OCI-LY3 (cell line): Measurements from ENCODE around the gene PIEZO2.

Source experiments
- H2AFZ ChIP-seq: fragments of 200-600, 300-600 bp; shearing (Covaris generic); 2 replicates; pipeline ENCODE4 v1.6.0; 2014; ENCODE audit warnings: antibody characterized with exemption, low read depth, low read length
- H3K27ac ChIP-seq: fragments of 200-600, 300-600 bp; sonication (generic); 2 replicates; pipeline ENCODE4 v1.5.1; 2014; ENCODE audit warnings: mild to moderate bottlenecking, low read length, moderate library complexity, mixed read lengths
- H3K27me3 ChIP-seq: fragments of 200-600, 300-600 bp; sonication (generic); 2 replicates; pipeline ENCODE4 v1.6.1; 2014; ENCODE audit warnings: low read depth, low read length, mixed read lengths
- H3K36me3 ChIP-seq: fragments of 200-600, 300-600 bp; sonication (generic); replicated peaks from 2 replicates; pipeline ENCODE3; 2014; ENCODE audit warnings: low read depth, low read length, mixed read lengths
- H3K4me1 ChIP-seq: fragments of 300-600, 200-600 bp; sonication (generic); 2 replicates; pipeline ENCODE4 v1.6.1; 2014; ENCODE audit warnings: low read length, mixed read lengths
- H3K4me2 ChIP-seq: fragments of 200-600, 300-600 bp; sonication (generic); 2 replicates; pipeline ENCODE4 v1.6.1; 2014; ENCODE audit warnings: low read length, mixed read lengths
- H3K4me3 ChIP-seq: fragments of 300-600, 200-600 bp; sonication (generic); 2 replicates; pipeline ENCODE4 v1.5.1; 2014; ENCODE audit warnings: antibody characterized with exemption, mild to moderate bottlenecking, low read length, moderate library complexity
- H3K79me2 ChIP-seq: fragments of 300-600, 200-600 bp; shearing (Covaris generic); 2 replicates; pipeline ENCODE4 v1.6.1; 2014; ENCODE audit warnings: mild to moderate bottlenecking, low read length, mixed read lengths
- H3K9ac ChIP-seq: fragments of 300-600, 200-600 bp; shearing (Covaris generic); 2 replicates; pipeline ENCODE4 v1.6.0; 2014; ENCODE audit warnings: mild to moderate bottlenecking, low read length, moderate library complexity
- H3K9me3 ChIP-seq: fragments of 200-600, 300-600 bp; shearing (Covaris generic); 2 replicates; pipeline ENCODE4 v1.6.1; 2014; ENCODE audit warnings: low read length, mixed read lengths; ENCODE audit not compliant: insufficient read depth
- H4K20me1 ChIP-seq: fragments of 200-600, 300-600 bp; sonication (generic); 2 replicates; pipeline ENCODE4 v1.6.1; 2016; ENCODE audit warnings: low read length, mixed read lengths; ENCODE audit not compliant: insufficient read depth
- CTCF ChIP-seq: fragments of 200-600, 300-600 bp; sonication (generic); IDR thresholded peaks from 2 replicates; pipeline ENCODE4 v1.5.1; 2014; ENCODE audit warnings: antibody characterized with exemption, low read length, low read depth
- EZH2phosphoT487 ChIP-seq: fragments of 200-600 bp; shearing (Covaris generic); IDR thresholded peaks from 2 replicates; pipeline ENCODE4 v1.6.1; 2018; ENCODE audit warnings: antibody characterized with exemption, mixed run types, low read depth

The PIEZO2 gene

GRCh38 chr18:10784596-10785202 is 364.7 kb downstream of the PIEZO2 start:
- H3K4me3 ChIP-seq = no peak overlapping the region
- no peaks in the 10 kb centered on the region for H3K79me2 ChIP-seq
- H3K27me3 ChIP-seq = peaks cover 35% of the 10 kb centered on the region
- H4K20me1 ChIP-seq = no peaks in the 10 kb centered on the region
- no peak for TF ChIP-seq CTCF
- TF ChIP-seq EZH2phosphoT487 = no peak
- no peaks in the 10 kb centered on the region for H3K4me1 ChIP-seq
- no peaks in the 10 kb centered on the region for H3K36me3 ChIP-seq
- H2AFZ ChIP-seq = no peak overlapping the region
- no peak overlapping the region for H3K27ac ChIP-seq
- no peak overlapping the region for H3K4me2 ChIP-seq
- H3K9ac ChIP-seq = no peak overlapping the region
- no peaks in the 10 kb centered on the region for H3K9me3 ChIP-seq

DNA sequence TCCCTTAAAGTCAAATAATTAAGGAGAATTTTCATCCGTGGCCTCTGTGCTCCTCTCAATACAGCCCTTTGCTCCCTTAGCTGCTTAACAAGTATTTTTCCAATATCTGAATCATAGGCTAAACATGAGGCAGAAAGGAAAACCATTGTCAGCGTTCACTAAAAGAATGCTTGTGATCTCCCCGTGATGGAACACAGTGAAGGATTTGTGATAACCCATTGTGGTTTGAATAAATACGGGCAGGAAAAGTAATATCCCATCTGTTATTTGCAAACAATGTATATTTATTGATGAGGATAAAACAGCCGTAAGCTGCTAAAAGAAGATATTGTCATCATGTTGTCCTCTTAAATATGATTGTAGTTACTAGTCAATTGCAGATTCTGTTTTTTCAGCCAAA is 365.4 kb downstream of the PIEZO2 start:
- H4K20me1 ChIP-seq = no peaks in the 10 kb centered on the region
- no peaks in the 10 kb centered on the region for H3K9me3 ChIP-seq
- no peak overlapping the region for H3K4me3 ChIP-seq
- no peaks in the 10 kb centered on the region for H3K36me3 ChIP-seq
- no peaks in the 10 kb centered on the region for H3K79me2 ChIP-seq
- no peak overlapping the region for H3K4me2 ChIP-seq
- no peak overlapping the region for H2AFZ ChIP-seq
- no peaks in the 10 kb centered on the region for H3K4me1 ChIP-seq
- H3K27ac ChIP-seq = no peak overlapping the region
- H3K9ac ChIP-seq = no peak overlapping the region
- no peak for TF ChIP-seq CTCF
- no peak for TF ChIP-seq EZH2phosphoT487
- peaks cover 29% of the 10 kb centered on the region for H3K27me3 ChIP-seq

GRCh38 chr18:10776493-10776892 is 372.9 kb downstream of the PIEZO2 start:
- H3K9ac ChIP-seq = no peak overlapping the region
- H2AFZ ChIP-seq = no peak overlapping the region
- H3K4me2 ChIP-seq = no peak overlapping the region
- no peak for TF ChIP-seq EZH2phosphoT487
- TF ChIP-seq CTCF = no peak
- H3K79me2 ChIP-seq = no peaks in the 10 kb centered on the region
- H3K9me3 ChIP-seq = no peaks in the 10 kb centered on the region
- H4K20me1 ChIP-seq = no peaks in the 10 kb centered on the region
- no peak overlapping the region for H3K4me3 ChIP-seq
- peaks cover 17% of the 10 kb centered on the region for H3K27me3 ChIP-seq
- no peaks in the 10 kb centered on the region for H3K36me3 ChIP-seq
- H3K4me1 ChIP-seq = peaks cover 2% of the 10 kb centered on the region
- no peak overlapping the region for H3K27ac ChIP-seq

- no peaks in the 10 kb centered on the region for H3K79me2 ChIP-seq
- H3K36me3 ChIP-seq = no peaks in the 10 kb centered on the region
- H3K27ac ChIP-seq = no peak overlapping the region
- H3K9ac ChIP-seq = no peak overlapping the region
- H4K20me1 ChIP-seq = no peaks in the 10 kb centered on the region
- no peak overlapping the region for H3K4me2 ChIP-seq
- no peak overlapping the region for H3K4me3 ChIP-seq
- no peak for TF ChIP-seq CTCF
- TF ChIP-seq EZH2phosphoT487 = no peak
- H3K4me1 ChIP-seq = peaks cover 10% of the 10 kb centered on the region
- H2AFZ ChIP-seq = no peak overlapping the region
- H3K27me3 ChIP-seq = peaks cover 19% of the 10 kb centered on the region
- no peaks in the 10 kb centered on the region for H3K9me3 ChIP-seq
These were observed 374.3 kb downstream of the PIEZO2 start for GRCh38 chr18:10775026-10775425.
